Loucy (cell line): ENCODE measurements around the gene ARSG.

ENCODE experiments used
- H2AFZ ChIP-seq: fragments of 200-600 bp; sonication (generic); 2 replicates; pipeline ENCODE4 v1.6.0; 2016; ENCODE audit warnings: antibody characterized with exemption, mild to moderate bottlenecking, low read length, moderate library complexity
- H3F3A ChIP-seq: fragments of 200-600 bp; 2 replicates; pipeline ENCODE4 v1.6.0; 2016; ENCODE audit warnings: antibody characterized with exemption, low read depth, mild to moderate bottlenecking
- H3K27me3 ChIP-seq: fragments of 200-600 bp; sonication (generic); 2 replicates; pipeline ENCODE4 v1.6.1; 2014; ENCODE audit warnings: low read length, mild to moderate bottlenecking; ENCODE audit not compliant: insufficient read depth, poor library complexity, severe bottlenecking
- H3K36me3 ChIP-seq: fragments of 200-600 bp; sonication (generic); 2 replicates; pipeline ENCODE4 v1.6.1; 2016; ENCODE audit warnings: low read length; ENCODE audit not compliant: insufficient read depth
- H3K4me1 ChIP-seq: fragments of 200-600 bp; sonication (generic); 2 replicates; pipeline ENCODE4 v1.5.1; 2014; ENCODE audit warnings: low read length, mild to moderate bottlenecking; ENCODE audit not compliant: insufficient read depth, poor library complexity, severe bottlenecking
- H3K4me2 ChIP-seq: fragments of 200-600 bp; sonication (generic); 2 replicates; pipeline ENCODE4 v1.6.0; 2014; ENCODE audit warnings: antibody characterized with exemption, low read length, low read depth, mild to moderate bottlenecking; ENCODE audit not compliant: poor library complexity, severe bottlenecking
- H3K4me3 ChIP-seq: fragments of 200-600 bp; sonication (generic); 2 replicates; pipeline ENCODE4 v1.5.1; 2014; ENCODE audit warnings: low read length, mild to moderate bottlenecking, mixed read lengths; ENCODE audit not compliant: poor library complexity, severe bottlenecking
- H3K79me2 ChIP-seq: fragments of 200-600 bp; sonication (generic); 2 replicates; pipeline ENCODE4 v1.6.1; 2014; ENCODE audit warnings: low read length; ENCODE audit not compliant: insufficient read depth
- H3K9ac ChIP-seq: fragments of 200-600 bp; sonication (generic); 2 replicates; pipeline ENCODE4 v1.6.0; 2014; ENCODE audit warnings: mild to moderate bottlenecking, low read depth, low read length, moderate library complexity; ENCODE audit not compliant: poor library complexity, severe bottlenecking
- H3K9me2 ChIP-seq: fragments of 200-600 bp; sonication (generic); replicated peaks from 2 replicates; pipeline ENCODE4 v1.6.1; 2016; ENCODE audit warnings: low read depth, low read length, mixed read lengths
- H3K9me3 ChIP-seq: fragments of 200-600 bp; sonication (generic); 2 replicates; pipeline ENCODE4 v1.6.1; 2014; ENCODE audit warnings: mild to moderate bottlenecking, antibody characterized with exemption, low read length, low read depth; ENCODE audit not compliant: insufficient read depth
- H4K20me1 ChIP-seq: fragments of 200-600 bp; sonication (generic); 2 replicates; pipeline ENCODE4 v1.6.0; 2014; ENCODE audit warnings: antibody characterized with exemption, low read length, mild to moderate bottlenecking; ENCODE audit not compliant: insufficient read depth, poor library complexity, severe bottlenecking
- CTCF ChIP-seq: fragments of 200-600 bp; sonication (generic); conservative IDR thresholded peaks from 2 replicates; pipeline ENCODE4 v1.5.1; 2014; ENCODE audit warnings: mild to moderate bottlenecking, antibody characterized with exemption, low read length
- EZH2phosphoT487 ChIP-seq: fragments of 200-600 bp; IDR thresholded peaks from 2 replicates; pipeline ENCODE4 v1.6.1; 2018; ENCODE audit warnings: antibody characterized with exemption, mild to moderate bottlenecking, moderate library complexity, borderline replicate concordance

Gene ARSG

GRCh38 chr17:68343976-68344375 is 52.7 kb downstream of the ARSG start:
- H2AFZ ChIP-seq: no peak overlapping the region
- peaks cover 65% of the 10 kb centered on the region for H3K4me1 ChIP-seq
- peak overlapping the region; percentile 78 for H3K9ac ChIP-seq
- peak overlapping the region; percentile 28 for H3K4me3 ChIP-seq
- H3K27me3 ChIP-seq: no peaks in the 10 kb centered on the region
- no peaks in the 10 kb centered on the region for H3K79me2 ChIP-seq
- H3K9me3 ChIP-seq: no peaks in the 10 kb centered on the region
- TF ChIP-seq CTCF (no peak), EZH2phosphoT487 (no peak)
- H4K20me1 ChIP-seq: no peaks in the 10 kb centered on the region
- H3F3A ChIP-seq: peaks cover 15% of the 10 kb centered on the region
- no peaks in the 10 kb centered on the region for H3K36me3 ChIP-seq
- H3K4me2 ChIP-seq: peak overlapping the region; percentile 81
- H3K9me2 ChIP-seq: no peaks in the 10 kb centered on the region

GRCh38 chr17:68344701-68345136 is 53.4 kb downstream of the ARSG start:
- no peaks in the 10 kb centered on the region for H3K36me3 ChIP-seq
- TF ChIP-seq EZH2phosphoT487: no peak
- peaks cover 64% of the 10 kb centered on the region for H3K4me1 ChIP-seq
- H3K9ac ChIP-seq: peak overlapping the region; percentile 78
- H3K79me2 ChIP-seq: no peaks in the 10 kb centered on the region
- no peaks in the 10 kb centered on the region for H3K9me3 ChIP-seq
- no peaks in the 10 kb centered on the region for H3K27me3 ChIP-seq
- H3F3A ChIP-seq: peaks cover 15% of the 10 kb centered on the region
- H3K4me3 ChIP-seq: peak overlapping the region; percentile 28
- peak overlapping the region; percentile 81 for H3K4me2 ChIP-seq
- H4K20me1 ChIP-seq: no peaks in the 10 kb centered on the region
- no peak overlapping the region for H2AFZ ChIP-seq
- no peaks in the 10 kb centered on the region for H3K9me2 ChIP-seq

GRCh38 chr17:68346448-68346847 is 55.2 kb downstream of the ARSG start:
- peak overlapping the region; percentile 81 for H3K4me2 ChIP-seq

More at GRCh38 chr17:68346448-68346847, 55.2 kb downstream of the ARSG start:
- Histone ChIP-seq H3K4me3 (peak overlapping the region; percentile 64), H3F3A (peaks cover 15% of the 10 kb centered on the region), H3K9me3 (no peaks in the 10 kb centered on the region), H4K20me1 (no peaks in the 10 kb centered on the region), H3K9me2 (no peaks in the 10 kb centered on the region), H3K27me3 (no peaks in the 10 kb centered on the region), H2AFZ (peak overlapping the region; percentile 59), H3K9ac (peak overlapping the region; percentile 78), H3K4me1 (peaks cover 63% of the 10 kb centered on the region), H3K79me2 (no peaks in the 10 kb centered on the region), H3K36me3 (no peaks in the 10 kb centered on the region)
- TF ChIP-seq CTCF (no peak), EZH2phosphoT487 (no peak)
